ENCODE results near the gene TUBGCP4. TPM values are rescaled to one million over a fixed set of nuclear protein-coding genes. Genes with fewer than 3 reads are reported as not detected.

TUBGCP4 gene
- total and polyA plus RNA-seq, 10 of the 15 experiments (the other 5 are each of a cell fraction or from before 2014, with no cell fraction given), result 6.3 to 39.1 (median 24.8) TPM

DNA sequence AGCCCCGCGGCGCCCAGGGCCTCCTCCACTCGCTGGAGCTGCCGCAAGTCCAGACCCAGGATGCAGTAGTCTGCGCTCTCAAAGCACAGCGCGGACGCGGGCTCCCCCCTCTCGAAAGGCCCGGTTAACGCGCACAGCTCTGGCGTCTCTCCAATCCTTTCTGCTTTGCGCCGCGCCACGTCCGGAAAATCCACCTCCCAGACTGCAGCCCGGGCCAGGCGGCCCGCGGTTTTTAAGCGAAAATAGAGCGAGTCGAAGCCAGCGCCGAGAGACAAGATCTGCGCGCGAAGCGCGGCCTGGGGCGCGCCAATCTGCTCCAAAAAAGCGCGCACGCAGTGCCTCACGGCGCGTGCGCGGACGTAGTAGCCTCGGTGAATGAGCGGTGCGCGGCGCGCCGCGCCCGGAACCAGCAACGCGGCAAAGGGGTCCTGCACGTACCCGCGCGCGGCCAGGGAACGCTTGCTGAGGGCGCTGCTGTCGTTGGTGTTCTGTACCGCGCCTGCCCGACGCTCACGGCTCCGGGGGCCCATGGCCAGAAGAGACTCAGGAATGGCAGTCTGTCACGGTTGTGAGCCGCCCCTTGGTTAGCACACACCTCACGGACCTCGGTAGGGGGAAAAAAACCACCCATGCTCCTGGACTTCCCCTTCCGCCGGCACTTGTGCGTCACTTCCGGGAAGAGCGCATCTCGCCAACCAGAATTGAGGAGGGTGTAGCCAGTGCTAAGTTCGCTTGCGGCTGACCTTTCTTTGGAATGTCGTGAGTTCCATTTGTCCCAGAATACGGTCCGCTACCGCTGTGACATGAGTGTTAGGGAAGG is 40.7 kb upstream of the TUBGCP4 start, which contains the start of gene LCMT2 (continued):
- TF ChIP-seq LARP7 (IDR thresholded peaks at IDR 0.05), result peak; percentile 81; the same call in 1 of the 2 replicates
- no peak for TF ChIP-seq ZSCAN29 (IDR thresholded peaks at IDR 0.05)
- no peak for TF ChIP-seq WRNIP1 (IDR thresholded peaks at IDR 0.05; ENCODE audit: borderline replicate concordance, low read depth, low read length)
- TF ChIP-seq, protein P1, sequence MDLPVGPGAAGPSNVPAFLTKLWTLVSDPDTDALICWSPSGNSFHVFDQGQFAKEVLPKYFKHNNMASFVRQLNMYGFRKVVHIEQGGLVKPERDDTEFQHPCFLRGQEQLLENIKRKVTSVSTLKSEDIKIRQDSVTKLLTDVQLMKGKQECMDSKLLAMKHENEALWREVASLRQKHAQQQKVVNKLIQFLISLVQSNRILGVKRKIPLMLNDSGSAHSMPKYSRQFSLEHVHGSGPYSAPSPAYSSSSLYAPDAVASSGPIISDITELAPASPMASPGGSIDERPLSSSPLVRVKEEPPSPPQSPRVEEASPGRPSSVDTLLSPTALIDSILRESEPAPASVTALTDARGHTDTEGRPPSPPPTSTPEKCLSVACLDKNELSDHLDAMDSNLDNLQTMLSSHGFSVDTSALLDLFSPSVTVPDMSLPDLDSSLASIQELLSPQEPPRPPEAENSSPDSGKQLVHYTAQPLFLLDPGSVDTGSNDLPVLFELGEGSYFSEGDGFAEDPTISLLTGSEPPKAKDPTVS (IDR thresholded peaks at IDR 0.05; ENCODE audit: low read depth, low read length), result no peak
- TF ChIP-seq IKZF1 (conservative IDR thresholded peaks at IDR 0.05), result peak; percentile 97
- no peak for TF ChIP-seq NFXL1 (IDR thresholded peaks at IDR 0.05; ENCODE audit: borderline replicate concordance)
- TF ChIP-seq POLR2AphosphoS2 (IDR thresholded peaks at IDR 0.05; ENCODE audit: low read depth, low read length), result peak; percentile 51; the same call in 1 of the 2 replicates
- TF ChIP-seq, protein P2, sequence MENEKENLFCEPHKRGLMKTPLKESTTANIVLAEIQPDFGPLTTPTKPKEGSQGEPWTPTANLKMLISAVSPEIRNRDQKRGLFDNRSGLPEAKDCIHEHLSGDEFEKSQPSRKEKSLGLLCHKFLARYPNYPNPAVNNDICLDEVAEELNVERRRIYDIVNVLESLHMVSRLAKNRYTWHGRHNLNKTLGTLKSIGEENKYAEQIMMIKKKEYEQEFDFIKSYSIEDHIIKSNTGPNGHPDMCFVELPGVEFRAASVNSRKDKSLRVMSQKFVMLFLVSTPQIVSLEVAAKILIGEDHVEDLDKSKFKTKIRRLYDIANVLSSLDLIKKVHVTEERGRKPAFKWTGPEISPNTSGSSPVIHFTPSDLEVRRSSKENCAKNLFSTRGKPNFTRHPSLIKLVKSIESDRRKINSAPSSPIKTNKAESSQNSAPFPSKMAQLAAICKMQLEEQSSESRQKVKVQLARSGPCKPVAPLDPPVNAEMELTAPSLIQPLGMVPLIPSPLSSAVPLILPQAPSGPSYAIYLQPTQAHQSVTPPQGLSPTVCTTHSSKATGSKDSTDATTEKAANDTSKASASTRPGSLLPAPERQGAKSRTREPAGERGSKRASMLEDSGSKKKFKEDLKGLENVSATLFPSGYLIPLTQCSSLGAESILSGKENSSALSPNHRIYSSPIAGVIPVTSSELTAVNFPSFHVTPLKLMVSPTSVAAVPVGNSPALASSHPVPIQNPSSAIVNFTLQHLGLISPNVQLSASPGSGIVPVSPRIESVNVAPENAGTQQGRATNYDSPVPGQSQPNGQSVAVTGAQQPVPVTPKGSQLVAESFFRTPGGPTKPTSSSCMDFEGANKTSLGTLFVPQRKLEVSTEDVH (IDR thresholded peaks at IDR 0.05; ENCODE audit: low read depth, partially characterized antibody), result peak; percentile 36
- no peak for TF ChIP-seq EZH2 (IDR thresholded peaks at IDR 0.05; ENCODE audit: borderline replicate concordance, control insufficient read depth, low read depth, low read length)
- TF ChIP-seq BCL11A (IDR thresholded peaks at IDR 0.05; ENCODE audit: low read depth, low read length), result no peak
- TF ChIP-seq SREBF2 (IDR thresholded peaks at IDR 0.05; ENCODE audit: low read length), result peak; percentile 74
- TF ChIP-seq ETV6 (conservative IDR thresholded peaks at IDR 0.05 in 1 of 2, IDR thresholded peaks at IDR 0.05 in 1 of 2; ENCODE audit: borderline replicate concordance in 1 of 2, low read depth in 1 of 2), result peak in 1 of 2 experiments; percentile 97
- peak; percentile 95 for TF ChIP-seq HDAC6 (IDR thresholded peaks at IDR 0.05; ENCODE audit: unreplicated experiment)
- no peak for TF ChIP-seq ZNF217 (IDR thresholded peaks at IDR 0.05)
- no peak for TF ChIP-seq SMC3 (IDR thresholded peaks at IDR 0.05; ENCODE audit: borderline replicate concordance, low read length)
- no peak for TF ChIP-seq NFIC (IDR thresholded peaks at IDR 0.05; ENCODE audit: low read depth, low read length)
- no peak for TF ChIP-seq FOS (IDR thresholded peaks at IDR 0.05; ENCODE audit: borderline replicate concordance, extremely low read depth, insufficient read length)
- TF ChIP-seq NR2F1 (conservative IDR thresholded peaks at IDR 0.05), result peak; percentile 73
- TF ChIP-seq JUND (IDR thresholded peaks at IDR 0.05; ENCODE audit: low read depth, low read length), result no peak
- TF ChIP-seq, protein P3, sequence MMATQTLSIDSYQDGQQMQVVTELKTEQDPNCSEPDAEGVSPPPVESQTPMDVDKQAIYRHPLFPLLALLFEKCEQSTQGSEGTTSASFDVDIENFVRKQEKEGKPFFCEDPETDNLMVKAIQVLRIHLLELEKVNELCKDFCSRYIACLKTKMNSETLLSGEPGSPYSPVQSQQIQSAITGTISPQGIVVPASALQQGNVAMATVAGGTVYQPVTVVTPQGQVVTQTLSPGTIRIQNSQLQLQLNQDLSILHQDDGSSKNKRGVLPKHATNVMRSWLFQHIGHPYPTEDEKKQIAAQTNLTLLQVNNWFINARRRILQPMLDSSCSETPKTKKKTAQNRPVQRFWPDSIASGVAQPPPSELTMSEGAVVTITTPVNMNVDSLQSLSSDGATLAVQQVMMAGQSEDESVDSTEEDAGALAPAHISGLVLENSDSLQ (IDR thresholded peaks at IDR 0.05), result peak; percentile 78
- TF ChIP-seq CBFB (IDR thresholded peaks at IDR 0.05; ENCODE audit: low read depth), result peak; percentile 56; the same call in 1 of the 2 replicates
- peak; percentile 92 for TF ChIP-seq POLR2A (IDR thresholded peaks at IDR 0.05; ENCODE audit: low read depth, low read length)

Data from GM12878 (cell line).